GM23338 (cell line): ENCODE measurements around the gene GRM4. TPM values are rescaled to one million over a fixed set of nuclear protein-coding genes. Genes with fewer than 3 reads are reported as not detected.

Experiments
- ATAC-seq: fragments of 200-7000 bp; cut with Tn5 transposase; 3 replicates; pipeline ENCODE4 v1.9.1; 2020
- DNase-seq: peaks from one replicate; pipeline ENCODE4 v3.0.0-alpha.2; 2015; ENCODE audit warnings: low spot score
- H2AFZ ChIP-seq: fragments of 200-600 bp; sonication (generic); 2 replicates; pipeline ENCODE4 v1.8.0; 2016; ENCODE audit warnings: antibody characterized with exemption, mild to moderate bottlenecking, moderate library complexity
- H3F3A ChIP-seq: fragments of 200-600 bp; sonication (generic); replicated peaks from 2 replicates; pipeline ENCODE4 v1.8.0; 2017; ENCODE audit warnings: antibody characterized with exemption, mixed run types, low read depth
- H3K27ac ChIP-seq: fragments of 200-600 bp; sonication (generic); 2 replicates; pipeline ENCODE4 v1.6.1; 2016; ENCODE audit warnings: low read depth
- H3K27me3 ChIP-seq: fragments of 200-600 bp; sonication (generic); 2 replicates; pipeline ENCODE4 v1.8.0; 2016; ENCODE audit warnings: mild to moderate bottlenecking, mixed run types, moderate library complexity; ENCODE audit not compliant: insufficient read depth
- H3K36me3 ChIP-seq: fragments of 200-600 bp; sonication (generic); 2 replicates; pipeline ENCODE4 v1.8.0; 2016; ENCODE audit warnings: mild to moderate bottlenecking; ENCODE audit not compliant: insufficient read depth
- H3K4me1 ChIP-seq: fragments of 200-600 bp; sonication (generic); 2 replicates; pipeline ENCODE4 v1.8.0; 2016; ENCODE audit warnings: mild to moderate bottlenecking, moderate library complexity; ENCODE audit not compliant: insufficient read depth
- H3K4me2 ChIP-seq: fragments of 200-600 bp; sonication (generic); 2 replicates; pipeline ENCODE4 v1.7.1; 2017; ENCODE audit warnings: mixed run types
- H3K4me3 ChIP-seq: fragments of 200-600 bp; sonication (generic); 2 replicates; pipeline ENCODE4 v1.6.1; 2016; ENCODE audit warnings: mixed run types
- H3K79me2 ChIP-seq: fragments of 200-600 bp; sonication (generic); replicated peaks from 2 replicates; pipeline ENCODE4 v1.8.0; 2017; ENCODE audit warnings: mild to moderate bottlenecking; ENCODE audit not compliant: insufficient read depth
- H3K9me2 ChIP-seq: fragments of 200-600 bp; sonication (generic); 2 replicates; pipeline ENCODE4 v1.8.0; 2017; ENCODE audit not compliant: insufficient read depth
- H4K20me1 ChIP-seq: fragments of 200-600 bp; sonication (generic); replicated peaks from 2 replicates; pipeline ENCODE4 v1.8.0; 2017; ENCODE audit warnings: mild to moderate bottlenecking; ENCODE audit not compliant: insufficient read depth
- H3K27ac Mint-ChIP-seq: 2 replicates; pipeline ENCODE4 v1.8.0; 2020; ENCODE audit warnings: inconsistent platforms, mild to moderate bottlenecking, moderate library complexity, mixed read lengths
- H3K27me3 Mint-ChIP-seq: 3 replicates; pipeline ENCODE4 v1.8.0; 2022; ENCODE audit warnings: low read depth, mild to moderate bottlenecking, moderate library complexity, mixed read lengths, inconsistent platforms; ENCODE audit not compliant: insufficient read depth, poor library complexity
- H3K36me3 Mint-ChIP-seq: 3 replicates; pipeline ENCODE4 v1.8.0; 2021; ENCODE audit warnings: low read depth, mild to moderate bottlenecking, inconsistent platforms, moderate library complexity, mixed read lengths
- H3K4me1 Mint-ChIP-seq: 3 replicates; pipeline ENCODE4 v1.8.0; 2020; ENCODE audit warnings: mild to moderate bottlenecking, inconsistent platforms, mixed read lengths
- H3K4me3 Mint-ChIP-seq: 3 replicates; pipeline ENCODE4 v1.8.0; 2021; ENCODE audit warnings: moderate library complexity, mild to moderate bottlenecking, inconsistent platforms, mixed read lengths
- H3K9me3 Mint-ChIP-seq: 3 replicates; pipeline ENCODE4 v1.8.0; 2020; ENCODE audit warnings: moderate library complexity, mild to moderate bottlenecking, inconsistent platforms, mixed read lengths
- CREB1 ChIP-seq: fragments of 250-450 bp; sonication (Bioruptor Pico); IDR thresholded peaks from 2 replicates; pipeline ENCODE4 v1.5.0; 2020; ENCODE audit warnings: low read depth, mild to moderate bottlenecking, moderate library complexity
- ETS1 ChIP-seq: IDR thresholded peaks from 2 replicates; pipeline ENCODE4 v1.6.1; 2016; ENCODE audit warnings: antibody characterized with exemption
- EZH2phosphoT487 ChIP-seq: fragments of 200-600 bp; sonication (generic); IDR thresholded peaks from one replicate; pipeline ENCODE4 v1.8.1; 2018; ENCODE audit warnings: antibody characterized with exemption; ENCODE audit not compliant: unreplicated experiment
- JUNB ChIP-seq: IDR thresholded peaks from one replicate; pipeline ENCODE4 v1.6.1; 2016; ENCODE audit warnings: antibody characterized with exemption; ENCODE audit not compliant: unreplicated experiment
- NANOG ChIP-seq: IDR thresholded peaks from 2 replicates; pipeline ENCODE4 v1.6.1; 2016; ENCODE audit warnings: antibody characterized with exemption, borderline replicate concordance
- POLR2AphosphoS5 ChIP-seq: IDR thresholded peaks from 2 replicates; pipeline ENCODE4 v1.6.1; 2016; ENCODE audit warnings: antibody characterized with exemption, low read depth
- REST ChIP-seq: IDR thresholded peaks from one replicate; pipeline ENCODE4 v1.6.1; 2018; ENCODE audit warnings: antibody characterized with exemption; ENCODE audit not compliant: unreplicated experiment
- ZNF331 ChIP-seq: fragments of 250-450 bp; sonication (Bioruptor Pico); IDR thresholded peaks from 2 replicates; pipeline ENCODE4 v1.5.0; 2020; ENCODE audit warnings: low read depth, mild to moderate bottlenecking, moderate library complexity
- polyA plus RNA-seq: library from polyadenylated mRNA; unstranded; fragments of >200 nt; fragmentation: Nextera tagmentation; extraction: Ambion mirVana; gene quantifications from 2 replicates; pipeline ENCODE4 v1.2.1, GENCODE V29; 2016
- total RNA-seq: library from RNA; depleted of rRNA; stranded (reverse); fragments of >200 nt; shearing (Covaris generic); gene quantifications from 2 replicates; pipeline ENCODE4 v1.2.3, GENCODE V29; 2014

Gene GRM4
- total and polyA plus RNA-seq, 2 experiments from 2014 or later = 7.0 to 30.6 TPM

GRCh38 chr6:33989016-33989854 lies 156.7 kb downstream of the GRM4 start (continued):
- no peak for TF ChIP-seq POLR2AphosphoS5
- no peak for TF ChIP-seq NANOG
- no peak for TF ChIP-seq EZH2phosphoT487
- no peak for TF ChIP-seq ETS1
- TF ChIP-seq JUNB = no peak

- H3K4me3 ChIP-seq = no peak overlapping the region
- DNase-seq (no peak), ATAC-seq (no peak; the same call in 2 of the 3 replicates)
- no peaks in the 10 kb centered on the region for H4K20me1 ChIP-seq
- H3K36me3 ChIP-seq = no peaks in the 10 kb centered on the region
- H3F3A ChIP-seq = no peaks in the 10 kb centered on the region
- Mint-ChIP-seq H3K4me3 (no peak overlapping the region), H3K27ac (no peak overlapping the region), H3K9me3 (peaks cover 9% of the 10 kb centered on the region), H3K36me3 (0 out of 3 replicates have a peak, but pooled peaks cover 3% of the 10 kb centered on the region), H3K27me3 (peaks cover 37% of the 10 kb centered on the region), H3K4me1 (peaks cover 20% of the 10 kb centered on the region)
- H3K27ac ChIP-seq = no peak overlapping the region
- H3K27me3 ChIP-seq = no peaks in the 10 kb centered on the region
- no peaks in the 10 kb centered on the region for H3K79me2 ChIP-seq
- TF ChIP-seq CREB1 (CRISPR knock-in tag) (no peak), ZNF331 (CRISPR knock-in tag) (no peak), REST (no peak)
- H3K4me2 ChIP-seq = no peak overlapping the region
- H3K9me2 ChIP-seq = no peaks in the 10 kb centered on the region
- no peaks in the 10 kb centered on the region; the same call in 1 of the 2 replicates for H3K4me1 ChIP-seq
- no peak overlapping the region for H2AFZ ChIP-seq
Observed at GRCh38 chr6:33988121-33989015, 157.5 kb downstream of the GRM4 start.
